T1000 (cell line): ENCODE results near the gene SLC10A2.
"Not testable (repeated sequence)": the region's sequence is repeated elsewhere in the genome, so short reads cannot be mapped to it uniquely, and the experiment has no call there.

ENCODE experiments used
- DNase-seq: peaks from one replicate; lab custom pipeline; 2025; ENCODE audit warnings: mixed read lengths; lab: John Stamatoyannopoulos, UW

Gene SLC10A2, protein sequence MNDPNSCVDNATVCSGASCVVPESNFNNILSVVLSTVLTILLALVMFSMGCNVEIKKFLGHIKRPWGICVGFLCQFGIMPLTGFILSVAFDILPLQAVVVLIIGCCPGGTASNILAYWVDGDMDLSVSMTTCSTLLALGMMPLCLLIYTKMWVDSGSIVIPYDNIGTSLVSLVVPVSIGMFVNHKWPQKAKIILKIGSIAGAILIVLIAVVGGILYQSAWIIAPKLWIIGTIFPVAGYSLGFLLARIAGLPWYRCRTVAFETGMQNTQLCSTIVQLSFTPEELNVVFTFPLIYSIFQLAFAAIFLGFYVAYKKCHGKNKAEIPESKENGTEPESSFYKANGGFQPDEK

DNA sequence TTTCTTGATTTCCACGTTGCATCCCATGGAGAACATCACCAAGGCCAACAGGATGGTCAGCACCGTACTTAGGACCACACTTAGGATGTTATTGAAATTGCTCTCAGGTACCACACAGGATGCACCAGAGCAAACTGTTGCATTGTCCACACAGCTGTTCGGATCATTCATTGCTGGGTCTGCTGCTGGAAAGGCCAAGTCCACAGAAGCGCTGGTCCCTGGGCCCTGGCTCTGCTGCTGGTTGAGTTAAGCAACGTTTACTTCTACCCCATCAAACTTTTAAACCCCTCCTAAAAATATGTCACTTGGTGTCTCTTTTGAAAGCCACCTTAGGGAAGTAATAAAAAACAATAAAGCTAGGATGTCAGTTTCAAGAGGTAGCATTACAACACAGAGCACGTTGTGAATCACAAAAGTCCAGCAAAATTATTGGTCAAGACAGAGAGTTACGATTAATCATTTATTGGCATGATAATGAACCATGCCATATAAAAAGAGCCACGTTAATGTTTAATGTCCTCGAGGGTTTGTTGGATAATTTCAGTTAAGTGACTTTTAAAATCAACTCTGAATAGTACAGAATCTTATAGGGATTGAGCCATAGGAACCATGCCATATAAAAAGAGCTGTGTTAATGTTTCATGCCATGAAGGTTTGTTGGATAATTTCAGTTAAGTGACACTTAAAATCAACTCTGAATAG lies at the start of gene SLC10A2:
SLC10A2 (minus strand) TSS at position 339 of the 702 bp plus-strand sequence; CDS start at position 171, 168 bp downstream.
- no peak for DNase-seq

DNA sequence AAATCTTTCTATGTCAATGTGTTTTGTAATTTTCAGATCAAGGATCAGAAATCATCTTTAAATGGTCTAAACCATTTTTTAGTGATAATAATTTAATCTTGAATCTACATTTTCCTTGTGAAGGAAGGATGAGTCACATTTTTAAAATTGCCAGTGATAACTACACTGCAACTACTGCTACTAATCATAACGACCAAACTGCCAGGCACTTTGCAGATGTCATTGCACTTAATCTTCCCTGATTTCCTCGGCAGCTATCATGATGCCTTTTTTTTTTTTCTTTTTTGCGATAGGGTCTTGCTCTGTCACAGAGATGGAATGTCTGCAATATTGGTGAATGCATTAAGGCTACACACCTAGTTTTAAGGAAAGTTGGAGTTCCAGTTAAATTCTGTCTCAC lies 41.4 kb upstream of the SLC10A2 start:
- DNase-seq = no peak

DNA sequence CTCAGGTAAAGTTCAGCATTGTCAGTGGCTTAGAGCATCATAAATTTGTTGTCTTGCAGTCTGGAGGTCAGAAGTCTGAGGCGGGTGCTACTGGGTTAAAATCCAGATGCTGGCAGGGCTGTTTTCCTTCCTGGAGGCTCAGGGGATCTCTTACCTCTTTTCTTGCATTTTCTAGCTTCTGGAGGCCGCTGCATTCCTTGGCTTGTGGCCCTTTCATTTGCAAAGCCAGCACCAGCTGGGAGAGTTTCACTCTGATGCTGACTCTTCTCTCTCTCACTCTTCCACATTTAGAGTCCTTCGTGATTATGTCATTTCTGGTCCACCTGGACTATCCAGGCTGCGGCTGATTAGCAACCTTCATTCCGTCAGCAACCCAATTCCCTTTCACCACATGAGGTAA lies 38.1 kb upstream of the SLC10A2 start:
- no peak for DNase-seq

DNA sequence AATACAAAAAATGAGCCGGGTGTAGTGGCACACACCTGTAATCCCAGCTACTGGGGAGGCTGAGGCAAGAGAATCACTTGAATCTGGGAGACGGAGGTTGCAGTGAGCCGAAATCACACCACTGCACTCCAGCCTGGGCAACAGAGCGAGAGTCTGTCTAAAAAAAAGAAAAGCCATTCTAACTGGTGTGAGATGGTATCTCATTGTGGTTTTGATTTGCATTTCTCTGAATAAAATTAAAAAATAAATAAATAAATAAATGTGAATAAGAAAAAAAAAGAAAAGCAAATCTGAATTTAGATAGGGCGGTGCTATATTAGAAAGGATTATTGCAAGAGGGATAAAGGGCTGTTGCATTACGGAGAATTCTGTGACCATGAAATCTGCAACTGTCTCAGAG lies 37.2 kb upstream of the SLC10A2 start:
- DNase-seq = not testable (repeated sequence)

DNA sequence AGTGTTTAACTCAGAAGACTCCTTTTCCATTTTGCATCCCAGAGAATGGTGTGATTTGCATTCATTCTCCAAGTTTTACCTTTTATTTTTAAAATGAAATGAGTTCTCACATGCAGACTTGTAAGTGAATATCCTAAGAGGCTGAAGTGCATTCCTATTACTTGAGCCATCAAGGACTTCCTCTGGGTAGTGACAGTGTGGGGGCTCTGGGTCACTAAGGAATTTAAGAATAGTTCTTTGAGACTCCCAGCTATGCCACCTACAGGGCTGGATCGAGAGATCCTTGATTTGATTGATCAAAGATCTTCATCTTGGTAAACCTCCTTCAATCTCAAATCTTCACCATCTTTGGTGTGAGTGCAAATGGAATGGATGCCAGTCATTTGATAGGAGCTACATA lies 36.3 kb upstream of the SLC10A2 start:
- DNase-seq = no peak

DNA sequence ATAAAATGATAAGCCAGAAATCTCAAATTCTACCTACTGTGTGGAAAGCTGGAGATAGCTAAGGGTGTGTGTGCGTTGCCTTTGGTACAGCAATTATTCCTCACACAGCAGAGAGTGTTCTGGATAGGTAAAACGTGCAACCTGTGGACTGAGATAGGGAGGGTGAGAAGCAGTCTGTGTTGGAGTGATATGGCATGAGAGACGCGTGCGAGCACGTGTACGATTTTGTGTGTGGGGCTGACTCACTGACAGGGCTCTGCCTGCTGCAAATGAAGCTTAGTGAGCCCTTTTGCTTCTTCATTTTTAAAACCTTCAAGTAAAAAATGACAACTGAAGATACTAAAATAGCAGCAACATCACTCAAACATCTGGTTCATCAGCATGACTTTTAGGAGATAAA lies 35.7 kb upstream of the SLC10A2 start:
- no peak for DNase-seq

DNA sequence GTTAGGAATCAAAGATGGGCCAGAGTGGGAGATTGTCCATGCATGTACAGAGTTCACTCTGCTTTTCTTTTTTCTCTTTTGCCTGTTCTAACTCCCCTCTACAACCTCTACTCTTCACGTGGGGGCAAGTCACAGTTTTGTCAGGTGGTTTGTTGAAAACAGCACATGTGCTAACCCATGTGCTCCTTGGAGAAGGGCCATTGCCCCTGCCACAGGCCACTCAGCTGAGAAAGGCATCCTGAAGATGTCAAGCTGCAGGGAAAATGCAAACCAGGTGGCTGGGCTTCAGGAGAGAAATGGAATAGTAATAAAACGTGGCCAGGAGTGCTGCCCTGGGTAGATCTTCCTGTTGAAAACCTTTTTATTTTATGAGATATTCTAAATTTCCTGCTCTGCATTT lies 35.3 kb upstream of the SLC10A2 start:
- no peak for DNase-seq

DNA sequence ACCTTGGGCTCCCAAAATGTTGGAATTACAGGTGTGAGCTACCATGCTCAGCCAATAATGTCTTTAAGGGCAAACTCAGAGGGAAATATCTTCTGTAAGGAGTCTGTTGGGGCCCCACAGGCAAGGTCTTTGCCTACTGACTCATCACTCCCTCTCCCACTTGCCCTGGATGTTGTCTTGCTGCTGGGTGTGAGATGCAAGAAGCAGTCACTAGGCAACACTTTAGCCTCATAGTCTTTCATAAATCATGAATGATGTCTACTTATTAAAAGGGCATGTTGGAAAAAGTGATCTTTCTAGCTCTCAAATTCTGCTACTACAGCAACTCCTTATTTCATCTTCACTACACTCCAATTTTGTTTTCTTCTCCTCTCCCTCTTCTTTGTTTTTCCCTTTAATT lies 34.6 kb upstream of the SLC10A2 start:
- DNase-seq = no peak

DNA sequence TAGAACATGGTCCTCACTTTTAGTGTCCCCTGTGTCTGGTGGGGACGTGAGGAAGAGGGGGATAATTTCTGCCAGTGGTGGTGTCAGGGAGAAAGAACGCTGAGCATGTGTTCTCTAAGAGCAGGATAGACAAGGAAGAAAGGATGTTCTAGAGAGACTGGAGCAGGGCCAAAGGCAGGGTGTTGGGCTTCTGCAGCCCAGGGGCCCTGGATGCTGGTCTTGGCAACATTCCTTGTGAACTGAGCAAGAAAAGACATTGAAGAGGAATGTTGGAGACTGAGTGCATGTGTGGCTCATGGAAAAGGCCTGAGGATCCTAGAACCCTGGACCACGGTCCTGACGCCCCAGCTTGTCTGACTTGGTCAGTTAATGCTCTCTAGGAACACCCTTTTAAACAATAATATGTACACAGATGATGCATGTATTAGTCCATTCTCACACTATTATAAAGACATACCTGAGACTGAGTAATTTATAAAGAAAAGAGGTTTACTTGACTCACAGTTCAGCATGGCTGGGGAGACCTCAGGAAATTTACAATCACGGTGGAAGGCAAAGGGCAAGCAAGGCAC lies 33.6 kb upstream of the SLC10A2 start:
- no peak for DNase-seq

DNA sequence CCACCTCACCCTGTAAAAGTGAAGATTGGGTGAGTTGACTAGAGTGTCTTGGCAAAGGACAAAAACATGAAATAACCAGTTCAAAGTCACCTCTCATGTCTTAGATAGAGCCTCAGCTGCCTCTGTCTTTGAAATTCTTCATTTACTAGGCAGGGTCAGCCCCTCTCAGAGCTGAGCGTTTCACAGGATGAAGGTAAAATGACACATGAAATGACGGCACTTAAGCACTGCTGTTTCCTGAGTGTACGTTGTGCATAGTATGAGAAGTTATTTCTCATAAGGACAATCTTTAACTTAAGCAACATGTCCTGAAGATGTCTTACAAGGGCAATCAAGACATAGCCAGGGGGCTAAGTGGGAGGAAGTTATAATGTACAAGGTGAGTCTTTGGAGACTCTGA lies 32.3 kb upstream of the SLC10A2 start:
- DNase-seq = no peak

DNA sequence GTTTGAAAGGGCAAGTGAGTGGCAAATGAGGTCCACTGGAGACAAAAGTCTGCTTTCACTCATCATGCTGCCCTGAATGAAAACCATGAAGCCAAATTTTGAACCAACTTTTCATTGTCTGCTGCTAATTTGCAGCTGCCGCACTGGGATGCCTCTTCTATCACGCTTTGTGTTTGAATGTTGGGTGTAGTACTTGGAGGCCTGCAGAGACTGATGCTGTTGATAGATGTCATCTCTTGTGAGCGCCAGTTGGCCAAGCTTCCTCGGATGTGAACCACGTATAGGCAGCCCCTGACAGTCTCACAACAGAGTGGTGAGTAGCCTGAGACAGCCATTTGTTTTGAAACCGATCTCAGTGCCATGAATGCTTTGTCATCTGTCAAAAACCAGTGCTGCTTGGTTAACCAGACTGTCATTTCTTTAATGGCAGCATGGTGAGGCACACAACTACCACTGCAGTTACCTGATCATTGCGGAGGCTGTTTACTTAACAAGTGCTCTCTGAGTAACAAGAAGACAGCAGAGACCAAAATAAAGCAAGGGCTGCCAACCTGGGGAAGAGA lies 31.2 kb upstream of the SLC10A2 start:
- no peak for DNase-seq

DNA sequence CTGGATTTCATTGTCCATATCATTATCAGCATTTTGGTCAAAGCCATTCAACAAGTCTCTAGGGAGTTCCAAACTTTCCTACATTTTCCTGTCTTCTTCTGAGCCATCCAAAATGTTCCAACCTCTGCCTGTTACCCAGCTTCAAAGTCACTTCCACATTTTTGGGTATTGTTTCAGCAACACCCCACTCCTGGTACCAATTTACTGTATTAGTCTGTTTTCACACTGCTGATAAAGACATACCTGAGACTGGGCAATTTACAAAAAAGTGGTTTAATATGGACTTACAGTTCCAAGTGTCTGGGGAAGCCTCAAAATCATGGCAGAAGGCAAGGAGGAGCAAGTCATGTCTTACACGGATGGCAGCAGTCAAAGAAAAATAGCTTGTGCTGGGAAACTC lies 27.4 kb upstream of the SLC10A2 start:
- not testable (repeated sequence) for DNase-seq

DNA sequence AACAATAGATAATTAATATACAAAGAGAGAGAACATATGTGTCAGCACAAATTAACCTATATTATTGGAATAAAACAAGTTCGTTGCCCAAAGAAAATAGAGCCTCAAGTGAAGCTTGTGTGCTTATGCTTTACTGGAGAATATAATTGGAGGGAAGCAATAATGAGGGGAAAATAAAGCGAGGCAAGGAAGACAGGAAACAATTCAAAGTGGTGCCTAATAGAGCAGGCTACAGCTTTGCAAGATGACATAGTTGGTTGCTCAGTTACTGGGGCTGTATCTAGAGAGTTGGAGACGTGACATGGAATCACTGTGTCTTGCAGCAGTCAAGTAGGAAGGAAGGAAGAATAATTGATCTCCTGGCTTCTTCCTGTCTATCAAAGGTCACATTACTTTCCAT lies 21.1 kb upstream of the SLC10A2 start:
- DNase-seq = no peak

DNA sequence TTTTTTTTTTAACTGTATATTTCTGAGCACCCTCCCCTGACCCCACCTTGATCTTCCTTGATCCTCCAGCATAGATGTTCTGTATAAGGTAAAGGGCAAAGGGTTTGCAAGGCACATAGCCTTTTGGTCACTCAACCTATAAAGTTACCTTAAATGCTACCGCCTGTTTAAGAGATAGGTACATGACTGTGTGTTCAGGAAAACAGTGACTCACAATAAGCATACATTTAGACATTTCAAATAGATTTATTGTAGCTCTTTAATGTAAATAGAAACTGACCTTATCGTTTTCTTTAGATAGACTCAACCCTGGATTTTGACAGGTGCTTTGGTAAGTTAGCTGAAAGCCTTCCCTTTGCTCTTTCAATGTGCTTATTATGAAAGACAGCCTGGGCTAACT lies 15.2 kb upstream of the SLC10A2 start:
- DNase-seq = no peak

DNA sequence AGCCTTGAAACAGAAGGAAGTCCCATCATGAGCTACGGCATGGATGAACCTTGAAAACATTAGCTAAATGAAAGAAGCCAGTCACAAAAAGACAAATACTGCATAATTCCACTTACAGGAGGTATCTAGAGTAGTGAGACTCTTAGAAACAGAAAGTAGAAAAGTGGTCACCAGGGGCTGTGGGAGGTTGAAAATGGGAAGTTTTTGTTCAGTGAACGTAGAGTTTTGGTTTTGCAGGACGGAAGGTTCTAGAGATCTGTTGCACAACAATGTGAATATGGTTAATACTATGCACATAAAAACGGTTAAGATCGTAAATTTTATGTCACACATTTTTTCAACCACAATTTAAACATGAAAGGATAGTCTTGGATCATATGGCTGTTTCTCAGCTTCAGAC lies 11.9 kb upstream of the SLC10A2 start:
- DNase-seq = no peak

DNA sequence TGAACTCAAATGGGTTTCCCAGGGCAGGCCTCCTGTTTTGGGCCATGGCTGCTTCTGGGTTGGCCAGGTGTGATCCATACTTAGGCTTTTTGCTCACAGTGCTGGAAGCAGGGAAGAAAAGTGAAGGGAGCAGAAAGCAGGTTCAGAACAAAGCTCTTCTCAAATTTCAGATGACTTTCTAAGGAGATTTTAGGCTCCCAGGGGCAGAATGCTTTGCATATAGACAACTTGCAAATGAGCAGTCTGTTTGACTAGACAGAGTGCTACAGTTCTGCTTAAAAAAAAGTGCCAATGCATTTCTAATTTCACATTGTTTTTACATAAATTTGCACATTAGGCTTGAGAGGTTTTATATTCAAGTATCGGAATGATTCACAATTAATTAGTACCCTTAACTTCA lies 2.6 kb upstream of the SLC10A2 start:
- no peak for DNase-seq

DNA sequence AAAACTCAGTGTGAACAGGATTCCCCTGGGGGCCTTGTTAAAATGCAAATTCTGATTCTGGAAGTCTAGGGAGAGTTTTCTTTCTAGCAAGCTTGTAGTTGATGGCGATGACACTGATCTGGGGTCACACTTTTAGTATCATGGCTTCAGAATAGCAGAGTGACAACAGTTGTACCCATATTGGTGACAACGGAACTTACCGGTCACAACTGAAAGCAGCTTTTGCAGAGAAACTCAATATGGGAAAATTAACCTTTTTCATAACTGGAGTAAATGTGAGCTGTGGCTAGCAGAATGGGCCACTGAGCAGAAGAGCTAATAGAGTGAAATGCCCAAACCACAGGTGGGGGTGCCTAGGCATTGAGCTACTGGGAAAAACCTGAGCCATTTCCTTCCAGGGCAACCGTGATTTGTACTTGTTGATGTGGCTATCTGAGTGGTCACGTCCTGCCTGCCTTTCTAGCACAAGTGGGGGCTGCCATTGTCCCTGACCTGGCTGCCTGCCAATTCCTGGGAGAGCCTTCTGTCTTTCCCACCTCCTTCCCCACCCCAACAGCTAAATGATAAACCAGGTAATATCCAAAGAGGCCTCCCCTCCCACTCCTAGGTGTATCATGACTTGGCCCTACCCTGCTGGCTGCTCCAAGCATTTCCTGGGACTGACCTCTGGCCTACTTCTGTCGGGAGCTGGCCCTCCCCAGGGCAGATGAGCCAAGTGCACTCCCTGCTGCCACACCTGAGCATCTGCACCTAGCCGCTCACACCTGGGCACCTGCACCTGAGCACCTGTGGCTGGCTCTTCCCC lies 1.7 kb upstream of the SLC10A2 start:
- no peak for DNase-seq

DNA sequence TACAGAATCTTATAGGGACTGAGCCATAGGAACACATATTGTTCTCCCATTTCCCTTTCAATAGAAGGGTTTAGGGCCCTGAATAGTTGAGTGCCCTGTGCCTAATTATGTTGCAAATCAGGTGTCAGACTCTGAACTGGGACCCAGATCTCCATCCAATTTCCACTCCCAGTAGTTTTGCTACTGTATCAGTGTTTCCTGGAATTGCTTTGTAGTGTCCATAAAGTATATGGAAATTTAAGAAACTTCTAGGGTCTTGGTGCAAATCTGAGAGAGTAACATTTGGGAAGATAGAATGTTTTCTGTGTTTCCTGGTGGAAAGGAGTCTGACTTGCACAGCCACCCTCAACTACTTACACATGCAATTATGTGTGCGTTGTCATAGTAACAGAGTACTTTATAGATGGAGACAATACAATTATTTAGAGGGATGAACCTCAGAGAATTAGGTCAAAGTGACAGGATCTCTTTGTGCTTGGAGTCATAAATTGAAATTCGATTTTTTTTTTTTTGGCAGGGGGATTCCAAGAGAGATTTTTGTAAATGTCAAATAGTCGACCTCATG lies 646 bp upstream of the SLC10A2 start:
- no peak for DNase-seq

DNA sequence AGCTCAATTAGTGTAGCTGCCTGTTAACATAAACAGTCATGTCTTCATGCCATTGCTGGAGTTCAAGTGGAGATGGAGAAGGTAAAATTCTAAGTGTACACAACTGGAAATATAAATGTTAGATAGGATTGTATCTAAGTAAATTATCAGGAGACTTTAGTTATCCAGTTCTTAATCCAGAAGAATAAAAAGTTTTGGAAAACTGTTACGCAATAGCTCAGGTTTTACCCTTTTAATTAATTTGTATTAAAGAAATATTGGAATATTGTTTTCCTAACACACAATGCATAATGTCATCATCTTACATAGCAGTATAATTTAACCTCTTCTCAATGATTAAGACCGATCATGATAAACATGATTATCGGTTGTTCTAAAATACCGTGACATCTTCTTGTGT lies 2.8 kb downstream of the SLC10A2 start:
- DNase-seq = no peak

DNA sequence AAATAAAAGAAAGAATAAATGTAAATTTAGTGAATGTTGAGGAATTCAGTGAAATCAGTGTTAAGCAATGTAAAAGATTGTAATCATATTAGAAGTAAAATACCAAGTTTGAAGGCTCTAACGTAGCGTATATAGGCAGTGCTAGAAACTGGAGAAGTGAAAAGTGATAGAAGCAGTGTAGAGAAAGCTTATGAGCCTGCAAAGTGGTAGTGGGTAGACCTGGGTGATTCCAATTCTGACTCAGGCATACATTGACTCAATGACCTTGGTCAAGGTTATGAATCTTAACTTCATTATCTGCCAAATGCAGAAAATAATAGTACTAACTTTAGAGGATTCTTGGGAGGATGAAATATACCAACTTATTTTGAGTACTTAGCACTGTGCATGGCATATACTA lies 4.1 kb downstream of the SLC10A2 start:
- DNase-seq = no peak

DNA sequence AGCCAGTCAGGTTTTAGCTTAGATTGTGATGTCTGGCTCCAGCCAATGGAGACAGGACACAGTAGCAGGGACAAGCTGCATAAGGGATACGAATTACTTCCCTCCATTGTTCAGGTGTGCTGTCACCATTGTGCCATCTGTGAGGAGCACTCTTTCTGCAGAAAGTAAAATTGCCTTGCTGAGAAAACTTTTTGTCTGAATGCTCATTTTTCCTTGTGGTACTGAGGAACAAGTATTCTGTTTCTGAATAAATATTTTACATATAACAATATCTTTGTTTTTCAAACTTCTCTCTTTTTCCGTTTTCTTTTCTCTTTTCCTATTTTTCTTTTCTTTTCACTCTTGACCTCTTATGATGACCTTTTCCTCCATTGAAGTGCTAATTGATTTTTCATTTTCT lies 10.2 kb downstream of the SLC10A2 start:
- DNase-seq = no peak

DNA sequence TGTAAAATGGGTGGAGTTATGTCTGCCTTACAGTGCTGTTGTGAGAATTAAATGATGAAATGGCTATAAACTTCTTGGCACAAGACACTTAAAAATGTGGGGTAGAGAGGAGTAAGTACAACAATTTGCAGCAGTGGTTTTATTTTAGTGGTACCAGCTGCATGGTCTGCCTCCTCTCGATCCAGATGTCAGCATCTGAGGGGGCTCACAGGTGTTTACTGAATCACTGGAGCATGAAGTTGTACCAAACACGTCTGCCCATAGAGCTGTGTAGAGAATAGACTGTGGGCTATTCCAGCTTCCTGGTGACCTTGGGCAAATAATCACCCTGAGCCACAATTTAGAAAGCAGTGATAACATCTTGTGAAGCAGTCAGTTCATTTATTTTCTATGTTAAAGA lies 11.1 kb downstream of the SLC10A2 start:
- no peak for DNase-seq
